Panc1 (cell line): ENCODE measurements around the gene HOXC6. TPM values are rescaled to one million over a fixed set of nuclear protein-coding genes. Genes with fewer than 3 reads are reported as not detected.

ENCODE experiments used
- ATAC-seq: fragments of 200-7000 bp; cut with Tn5 transposase; 2 replicates; pipeline ENCODE4 v1.9.1; 2020; ENCODE audit warnings: mild to moderate bottlenecking, moderate library complexity
- BruUV-seq: library from RNA; stranded (reverse); fragments of 400-500 nt; replicated peaks from 2 replicates; lab custom pipeline; 2021; lab: Mats Ljungman, UMichigan
- CTCF ChIA-PET: fragments of 300-600 bp; sonication (Branson Sonifier 250); formaldehyde crosslinking; loops from one replicate; lab custom pipeline; 2022; ENCODE audit warnings: antibody characterized with exemption; lab: Charles Lee
- POLR2A ChIA-PET: fragments of 300-600 bp; sonication (Branson Sonifier 250); formaldehyde crosslinking; loops from one replicate; lab custom pipeline; 2022; ENCODE audit warnings: antibody characterized with exemption; lab: Charles Lee
- DNase-seq: peaks from one replicate; pipeline ENCODE4 v3.0.0-alpha.2; 2010; ENCODE audit warnings: low read depth, low spot score
- H3K27ac ChIP-seq: 2 replicates; pipeline ENCODE4 v1.5.1; 2011; ENCODE audit warnings: mild to moderate bottlenecking, low read length, inconsistent platforms
- H3K27me3 ChIP-seq: fragments of 200-500 bp; sonication (Bioruptor generic); 2 replicates; pipeline ENCODE4 v1.6.0; 2014; ENCODE audit warnings: low read length, inconsistent platforms; ENCODE audit not compliant: control insufficient read depth, insufficient read depth
- H3K36me3 ChIP-seq: fragments of 200-500 bp; sonication (Bioruptor generic); 2 replicates; pipeline ENCODE4 v1.5.1; 2014; ENCODE audit warnings: inconsistent platforms, mild to moderate bottlenecking, low read length, moderate library complexity; ENCODE audit not compliant: control insufficient read depth, insufficient read depth
- H3K4me1 ChIP-seq: 2 replicates; pipeline ENCODE4 v1.5.1; 2011; ENCODE audit warnings: inconsistent platforms, mild to moderate bottlenecking, low read length, moderate library complexity; ENCODE audit not compliant: control insufficient read depth, insufficient read depth
- H3K4me3 ChIP-seq, 2 experiments: 2 replicates each; pipeline ENCODE4 v1.5.1; 2011 to 2012; ENCODE audit warnings: low read depth in 2 of 2, low read length in 2 of 2, mild to moderate bottlenecking in 2 of 2, inconsistent platforms in 1 of 2, moderate library complexity in 1 of 2
- H3K9me3 ChIP-seq: fragments of 200-500 bp; sonication (Bioruptor generic); 2 replicates; pipeline ENCODE4 v1.5.1; 2014; ENCODE audit warnings: low read depth, mild to moderate bottlenecking, inconsistent platforms, low read length, moderate library complexity; ENCODE audit not compliant: control insufficient read depth, insufficient read depth
- CTCF ChIP-seq: fragments of 450-650 bp; IDR thresholded peaks from 2 replicates; pipeline ENCODE4 v1.5.1; 2017; ENCODE audit warnings: mild to moderate bottlenecking
- POLR2AphosphoS5 ChIP-seq: IDR thresholded peaks from 2 replicates; pipeline ENCODE4 v1.6.1; 2012; ENCODE audit warnings: mild to moderate bottlenecking, low read depth, low read length, moderate library complexity
- REST ChIP-seq, 2 experiments: IDR thresholded peaks; 2 replicates each; pipeline ENCODE4 v1.6.1; 2011 to 2012; ENCODE audit warnings: low read depth in 2 of 2, control low read depth in 1 of 2, low read length in 1 of 2, mild to moderate bottlenecking in 1 of 2, moderate library complexity in 1 of 2; ENCODE audit not compliant: insufficient read depth in 1 of 2
- SIN3A ChIP-seq: IDR thresholded peaks from 2 replicates; pipeline ENCODE4 v1.6.1; 2012; ENCODE audit warnings: low read depth, mild to moderate bottlenecking, low read length, moderate library complexity, borderline replicate concordance; ENCODE audit not compliant: insufficient read depth
- TCF7L2 ChIP-seq: IDR thresholded peaks from 2 replicates; pipeline ENCODE4 v1.6.1; 2011; ENCODE audit warnings: mild to moderate bottlenecking, low read depth, low read length, inconsistent platforms
- in situ Hi-C: cut with HindIII; loops from 2 replicates; pipeline ENCODE4 v1.10.0; 2016; ENCODE audit warnings: low sequenced_read_pairs, low pct_unique_long_range_greater_than_20kb
- intact Hi-C: fragments of 100-400 bp; cut with micrococcal nuclease; formaldehyde crosslinking; loops from one replicate; pipeline ENCODE4 v1.10.0; 2022; ENCODE audit not compliant: unreplicated experiment
- total RNA-seq: library from RNA; stranded (reverse); gene quantifications from one replicate; pipeline ENCODE4 v1.2.1, GENCODE V29; 2021; ENCODE audit not compliant: unreplicated experiment

Gene HOXC6
- total RNA-seq, 1 experiment from 2014 or later = 52.2 TPM

DNA sequence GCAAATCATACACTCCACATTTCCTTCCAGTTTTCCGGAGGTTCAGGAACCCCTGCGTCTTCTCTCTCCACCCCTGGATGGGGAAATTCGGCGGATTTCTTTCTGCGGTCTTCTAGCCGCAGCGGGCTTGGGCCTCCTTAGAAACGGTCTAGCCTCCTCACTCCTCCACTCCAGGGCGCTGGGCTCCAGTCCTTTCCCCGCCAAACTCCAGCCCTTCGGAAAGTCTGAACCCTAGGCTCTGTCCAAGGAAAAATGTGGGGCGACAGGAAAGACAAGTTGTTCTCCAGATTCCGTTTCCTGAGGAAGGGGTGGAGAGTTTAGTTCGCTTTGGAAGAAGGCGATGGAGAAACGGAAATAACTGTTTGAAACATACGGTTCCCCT lies 44.7 kb upstream of the HOXC6 start:
- Histone ChIP-seq H3K27ac (peak overlapping the region; percentile 100), H3K36me3 (no peaks in the 10 kb centered on the region), H3K4me3 (peak overlapping the region; percentile 51 to 65), H3K9me3 (no peaks in the 10 kb centered on the region), H3K4me1 (peaks cover 33% of the 10 kb centered on the region), H3K27me3 (no peaks in the 10 kb centered on the region)
- in situ Hi-C loops = no loop called here
- ChIA-PET POLR2A (no interaction called here), CTCF (no interaction called here)
- intact Hi-C loops = loop anchor here (2.0 to 5.0 kb wide), 2 partner anchors 156 to 217 kb away; no protein-coding TSS in a partner anchor
- DNase-seq (no peak), ATAC-seq (no peak)
- no peak for TF ChIP-seq SIN3A
- peak; percentile 14; the same call in 1 of the 2 replicates for TF ChIP-seq POLR2AphosphoS5
- TSS peak; percentile 84 for BruUV-seq

DNA sequence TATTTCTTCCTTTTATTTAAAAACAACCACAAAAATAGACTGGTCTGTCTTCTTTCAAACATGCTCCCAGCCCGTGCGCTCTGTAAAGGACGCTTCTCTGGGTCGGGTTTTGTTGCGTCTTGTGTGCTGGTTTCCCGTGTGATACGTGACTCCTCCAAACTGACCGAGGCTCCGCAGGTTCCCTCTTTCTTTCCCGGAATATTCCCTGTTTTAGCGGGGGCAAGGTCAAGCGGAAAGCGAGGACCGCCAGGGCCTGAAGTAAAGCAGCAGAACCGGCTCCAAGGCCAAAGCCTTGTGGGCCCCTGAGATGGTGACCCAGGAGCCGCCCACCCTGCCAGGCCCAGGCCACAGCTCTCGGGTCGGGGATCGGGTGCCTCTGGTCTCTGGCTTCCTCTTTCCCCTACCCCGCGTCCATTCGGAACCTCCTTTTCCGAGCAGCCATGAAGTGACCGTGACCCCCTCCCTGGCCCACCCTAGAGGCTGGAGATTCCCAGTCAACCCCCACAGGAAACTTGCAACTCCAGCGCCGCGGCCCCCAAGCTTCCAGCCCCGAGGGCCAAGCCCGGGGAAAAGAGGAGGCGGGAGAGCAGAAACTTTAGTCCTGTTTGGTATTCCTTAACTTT lies 44.2 kb upstream of the HOXC6 start:
- peaks cover 33% of the 10 kb centered on the region for H3K4me1 ChIP-seq
- ChIA-PET CTCF (interaction anchor here (0.6 to 1.2 kb wide), 5 partner anchors 48 to 285 kb away, joined by 3 to 8 read pairs (median 5); no protein-coding TSS in a partner anchor), POLR2A (interaction anchor here (0.6 to 1.0 kb wide), 3 partner anchors 13 to 268 kb away, joined by 3 to 7 read pairs (median 5); no protein-coding TSS in a partner anchor)
- H3K27me3 ChIP-seq = no peaks in the 10 kb centered on the region
- peak overlapping the region; percentile 100 for H3K27ac ChIP-seq
- no peaks in the 10 kb centered on the region for H3K9me3 ChIP-seq
- H3K36me3 ChIP-seq = no peaks in the 10 kb centered on the region
- BruUV-seq = no TSS peak
- TF ChIP-seq POLR2AphosphoS5 (peak; percentile 29; the same call in 1 of the 2 replicates), SIN3A (no peak), REST (IDR thresholded peaks at IDR 0.05; ENCODE audit: insufficient read depth in 1 of 2, low read depth in 2 of 2, low read length in 1 of 2) (no peak), TCF7L2 (no peak; the same call in 1 of the 2 replicates)
- DNase-seq (no peak), ATAC-seq (peak; percentile 1; the same call in 1 of the 2 replicates)
- peak overlapping the region; percentile 51 to 65 for H3K4me3 ChIP-seq
- in situ Hi-C loops = no loop called here
- intact Hi-C loops = loop anchor here (2.0 to 5.0 kb wide), 2 partner anchors 157 to 217 kb away; no protein-coding TSS in a partner anchor

DNA sequence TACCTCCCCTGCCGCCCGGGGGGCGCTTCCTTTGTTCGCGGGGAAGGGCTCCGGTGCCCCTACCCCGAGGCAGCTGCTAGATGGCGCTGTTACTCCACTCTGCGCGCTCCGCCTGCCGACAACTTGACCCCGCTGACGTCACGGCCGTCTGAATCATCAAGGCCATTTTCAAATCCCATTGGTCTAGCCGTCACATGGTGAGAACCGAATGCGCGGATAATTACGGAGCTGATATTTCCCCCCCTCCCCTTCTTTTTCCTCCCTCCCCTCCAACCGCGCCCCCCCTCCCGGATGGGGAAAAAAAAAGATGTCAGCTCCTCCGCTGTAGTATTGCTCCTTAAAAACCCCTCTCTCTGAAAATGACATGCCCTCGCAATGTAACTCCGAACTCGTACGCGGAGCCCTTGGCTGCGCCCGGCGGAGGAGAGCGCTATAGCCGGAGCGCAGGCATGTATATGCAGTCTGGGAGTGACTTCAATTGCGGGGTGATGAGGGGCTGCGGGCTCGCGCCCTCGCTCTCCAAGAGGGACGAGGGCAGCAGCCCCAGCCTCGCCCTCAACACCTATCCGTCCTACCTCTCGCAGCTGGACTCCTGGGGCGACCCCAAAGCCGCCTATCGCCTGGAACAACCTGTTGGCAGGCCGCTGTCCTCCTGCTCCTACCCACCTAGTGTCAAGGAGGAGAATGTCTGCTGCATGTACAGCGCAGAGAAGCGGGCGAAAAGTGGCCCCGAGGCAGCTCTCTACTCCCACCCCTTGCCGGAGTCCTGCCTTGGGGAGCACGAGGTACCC lies 43.1 kb upstream of the HOXC6 start, which contains the start of gene HOXC10:
Gene HOXC10, plus strand, starts transcription at position 246 of the 791 bp plus-strand sequence. Its CDS starts 114 bp downstream, at position 360.
- Histone ChIP-seq H3K4me3 (peak within 1 kb of the TSS; percentile 66 to 67), H3K36me3 (no peaks in the 10 kb centered on the region), H3K27ac (peak within 1 kb of the TSS; percentile 100), H3K4me1 (peaks cover 22% of the 10 kb centered on the region), H3K27me3 (no peaks in the 10 kb centered on the region), H3K9me3 (no peaks in the 10 kb centered on the region)
- TF ChIP-seq REST (IDR thresholded peaks at IDR 0.05; ENCODE audit: insufficient read depth in 1 of 2, low read depth in 2 of 2, low read length in 1 of 2) = no peak; a peak in 1 of 4 replicates
- peak; percentile 20; the same call in 1 of the 2 replicates for TF ChIP-seq TCF7L2
- peak; percentile 53; the same call in 1 of the 2 replicates for TF ChIP-seq SIN3A
- TF ChIP-seq POLR2AphosphoS5 = peak; percentile 65
- peak; percentile 88 for TF ChIP-seq CTCF
- ChIA-PET CTCF (interaction anchor here (0.6 to 1.2 kb wide), 15 partner anchors 13 to 231 kb away, joined by 3 to 14 read pairs (median 6); partner anchors contain the start of genes HOXC8 and HOXC9), POLR2A (interaction anchor here (0.5 to 1.6 kb wide), 7 partner anchors 10 to 366 kb away, joined by 3 to 16 read pairs (median 5); partner anchors contain the start of gene HOXC9)
- in situ Hi-C loops (no loop called here), intact Hi-C loops (loop anchor here (5.0 kb wide), 1 partner anchor 158 kb away; no protein-coding TSS in a partner anchor)
- DNase-seq (peak; percentile 95), ATAC-seq (peak; percentile 49)
- BruUV-seq = TSS peak; percentile 76
